ENCODE results near the gene PLCB1. TPM values are rescaled to one million over a fixed set of nuclear protein-coding genes. Genes with fewer than 3 reads are reported as not detected.

Gene PLCB1
- total RNA-seq, 2 donors from 2014 or later = 7.3 to 45.5 TPM

DNA sequence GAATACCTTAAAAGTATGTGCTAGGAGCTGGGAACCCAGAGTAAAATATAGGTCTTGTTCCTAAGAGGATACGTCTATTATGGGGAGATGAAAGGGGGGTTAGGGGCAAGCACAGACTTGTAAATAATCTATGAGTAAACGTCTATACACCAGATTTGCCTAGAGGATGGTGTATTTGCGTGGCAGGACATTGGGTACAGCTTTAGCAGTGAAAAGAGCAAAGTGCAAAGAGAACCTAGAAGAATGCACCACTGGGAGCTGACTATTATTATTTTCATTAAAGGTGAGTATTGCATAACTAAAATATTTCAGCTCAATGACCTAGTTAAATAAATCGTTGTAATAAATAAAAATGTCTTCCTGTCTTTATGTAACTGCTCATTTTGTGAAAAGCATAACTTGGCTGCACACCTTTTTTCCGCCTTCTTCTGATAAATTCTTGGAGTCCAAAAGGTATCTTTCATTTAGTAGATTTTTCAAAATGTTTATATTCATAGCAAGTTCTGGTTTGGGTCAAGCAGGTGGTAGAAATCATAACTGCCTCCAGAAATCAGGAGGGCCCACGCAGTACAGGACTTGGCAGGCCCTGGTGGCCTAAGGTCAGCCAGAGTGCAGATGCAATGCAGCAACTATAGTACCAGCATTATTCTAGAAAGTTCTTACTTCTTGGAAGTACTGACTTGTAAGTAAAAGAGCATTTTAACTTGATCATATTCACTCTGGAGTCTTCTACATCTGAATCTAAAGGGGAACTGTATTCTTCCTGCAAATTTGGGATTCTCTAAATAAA lies 357.2 kb downstream of the PLCB1 start:
- no peak overlapping the region for H3K4me3 ChIP-seq
- H3K27me3 ChIP-seq = no peaks in the 10 kb centered on the region
- no peak overlapping the region for H3K27ac ChIP-seq
- no peaks in the 10 kb centered on the region for H3K9me3 ChIP-seq
- peaks cover 0 to 7% of the 10 kb centered on the region in 2 donors for H3K4me1 ChIP-seq
- no peaks in the 10 kb centered on the region for H3K36me3 ChIP-seq
- TF ChIP-seq, protein P1, sequence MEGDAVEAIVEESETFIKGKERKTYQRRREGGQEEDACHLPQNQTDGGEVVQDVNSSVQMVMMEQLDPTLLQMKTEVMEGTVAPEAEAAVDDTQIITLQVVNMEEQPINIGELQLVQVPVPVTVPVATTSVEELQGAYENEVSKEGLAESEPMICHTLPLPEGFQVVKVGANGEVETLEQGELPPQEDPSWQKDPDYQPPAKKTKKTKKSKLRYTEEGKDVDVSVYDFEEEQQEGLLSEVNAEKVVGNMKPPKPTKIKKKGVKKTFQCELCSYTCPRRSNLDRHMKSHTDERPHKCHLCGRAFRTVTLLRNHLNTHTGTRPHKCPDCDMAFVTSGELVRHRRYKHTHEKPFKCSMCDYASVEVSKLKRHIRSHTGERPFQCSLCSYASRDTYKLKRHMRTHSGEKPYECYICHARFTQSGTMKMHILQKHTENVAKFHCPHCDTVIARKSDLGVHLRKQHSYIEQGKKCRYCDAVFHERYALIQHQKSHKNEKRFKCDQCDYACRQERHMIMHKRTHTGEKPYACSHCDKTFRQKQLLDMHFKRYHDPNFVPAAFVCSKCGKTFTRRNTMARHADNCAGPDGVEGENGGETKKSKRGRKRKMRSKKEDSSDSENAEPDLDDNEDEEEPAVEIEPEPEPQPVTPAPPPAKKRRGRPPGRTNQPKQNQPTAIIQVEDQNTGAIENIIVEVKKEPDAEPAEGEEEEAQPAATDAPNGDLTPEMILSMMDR (IDR thresholded peaks at IDR 0.05) = no peak
- no peak for DNase-seq (ENCODE audit: low spot score)

DNA sequence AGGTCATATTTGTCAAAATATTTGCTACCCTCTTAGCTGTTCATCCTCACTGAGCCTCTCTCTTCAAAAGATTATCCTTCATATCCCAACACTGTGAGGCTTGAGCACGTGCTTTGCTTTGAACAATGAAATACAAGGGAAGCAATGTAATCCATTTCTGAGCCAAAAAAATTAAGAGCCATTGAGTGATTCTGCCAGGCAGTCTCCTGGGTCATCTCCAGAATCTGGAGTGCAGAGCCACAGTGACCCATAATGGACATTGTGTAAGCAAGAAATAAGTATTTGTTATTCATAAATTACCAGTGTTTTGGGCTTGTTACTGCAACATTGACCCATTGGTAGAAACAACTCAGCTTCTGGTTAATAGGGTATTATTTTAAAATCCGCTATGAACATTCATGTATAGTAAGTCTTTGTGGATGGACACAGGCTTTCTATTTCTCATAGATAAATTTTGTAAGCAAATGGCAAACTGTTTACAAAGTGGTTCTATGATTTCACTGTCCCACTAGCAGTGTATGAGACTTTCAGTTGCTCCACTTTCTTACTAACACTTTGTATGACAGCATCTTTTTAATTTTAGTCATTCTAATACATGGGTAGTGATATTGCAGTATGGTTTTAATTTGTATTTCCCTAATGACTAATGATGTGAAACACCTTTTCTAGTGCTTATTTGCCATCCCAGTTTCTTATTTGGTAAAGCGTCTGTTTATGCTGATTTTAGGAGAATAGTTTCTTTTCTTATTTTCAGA lies 358.2 kb downstream of the PLCB1 start:
- Histone ChIP-seq H3K4me1 (peaks cover 0 to 7% of the 10 kb centered on the region in 2 donors), H3K4me3 (no peak overlapping the region), H3K27me3 (no peaks in the 10 kb centered on the region), H3K9me3 (no peaks in the 10 kb centered on the region), H3K27ac (no peak overlapping the region), H3K36me3 (no peaks in the 10 kb centered on the region)
- DNase-seq (ENCODE audit: low spot score) = no peak
- TF ChIP-seq, protein P1 (IDR thresholded peaks at IDR 0.05) = no peak

DNA sequence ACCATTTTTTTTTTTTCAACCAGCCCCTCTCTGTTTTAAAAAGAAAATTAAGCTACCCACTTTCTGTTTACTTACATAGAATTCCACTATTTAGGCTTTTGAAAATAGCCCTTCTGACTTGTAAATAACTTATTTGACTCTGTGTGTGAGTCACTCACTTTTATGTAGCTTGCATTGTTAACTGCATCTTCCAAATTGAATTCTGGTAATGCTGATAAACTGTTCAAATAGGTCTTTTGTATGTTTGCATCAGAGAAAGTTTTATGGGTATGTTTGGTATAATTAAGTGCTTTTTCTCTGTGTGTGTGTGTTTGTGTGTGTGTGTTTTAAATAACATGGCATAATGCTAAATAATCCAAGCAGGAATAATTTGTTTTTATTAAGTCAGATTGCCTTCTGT lies 360.1 kb downstream of the PLCB1 start:
- TF ChIP-seq, protein P1 (IDR thresholded peaks at IDR 0.05) = no peak
- no peaks in the 10 kb centered on the region for H3K27me3 ChIP-seq
- no peak for DNase-seq (ENCODE audit: low spot score)
- H3K9me3 ChIP-seq = no peaks in the 10 kb centered on the region
- no peak overlapping the region for H3K4me3 ChIP-seq
- no peaks in the 10 kb centered on the region for H3K36me3 ChIP-seq
- peaks cover 0 to 7% of the 10 kb centered on the region in 2 donors for H3K4me1 ChIP-seq
- no peak overlapping the region for H3K27ac ChIP-seq

DNA sequence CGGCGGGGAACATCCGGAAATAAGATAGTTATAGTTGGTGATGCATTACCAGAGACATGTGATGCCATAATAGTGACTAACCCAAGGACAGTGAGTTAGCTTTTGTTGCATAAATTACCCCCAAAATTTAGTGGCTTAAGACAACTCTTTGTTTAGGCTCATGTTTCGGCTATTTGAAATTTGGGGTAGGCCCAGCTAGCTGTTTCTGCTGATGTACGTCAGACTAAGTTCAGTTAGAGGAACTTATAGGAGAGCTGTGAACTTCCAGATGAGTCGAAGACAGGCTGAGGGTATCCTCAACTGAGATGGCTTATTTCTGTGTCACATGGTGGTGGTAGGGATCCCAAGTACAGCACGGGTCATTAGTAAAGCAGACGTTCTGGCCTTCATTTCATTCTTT lies 366.5 kb downstream of the PLCB1 start:
- Histone ChIP-seq H3K4me1 (no peaks in the 10 kb centered on the region), H3K36me3 (no peaks in the 10 kb centered on the region), H3K9me3 (no peaks in the 10 kb centered on the region), H3K4me3 (no peak overlapping the region), H3K27me3 (no peaks in the 10 kb centered on the region), H3K27ac (no peak overlapping the region)
- no peak for DNase-seq (ENCODE audit: low spot score)
- TF ChIP-seq, protein P1 (IDR thresholded peaks at IDR 0.05) = no peak

DNA sequence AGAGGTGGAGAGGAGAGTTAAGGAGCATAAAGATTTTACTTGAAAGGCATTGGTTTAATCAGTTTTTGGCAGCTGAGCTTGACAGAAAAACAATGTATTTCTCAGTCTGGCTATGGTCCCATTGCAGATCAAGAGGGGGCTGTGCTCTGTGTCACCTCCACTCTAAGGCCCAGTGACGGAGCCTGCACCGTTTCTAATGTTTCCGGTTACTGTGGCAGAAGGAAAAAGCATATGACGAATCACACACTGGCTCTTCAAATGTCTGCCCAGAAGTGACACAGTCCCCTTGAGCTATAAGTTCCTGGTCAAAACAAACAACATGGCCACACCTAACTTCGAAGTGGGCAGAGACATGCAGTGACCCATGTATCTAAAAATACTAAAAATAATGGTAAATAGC lies 372.0 kb downstream of the PLCB1 start:
- Histone ChIP-seq H3K27ac (no peak overlapping the region), H3K27me3 (no peaks in the 10 kb centered on the region), H3K4me3 (no peak overlapping the region), H3K36me3 (no peaks in the 10 kb centered on the region), H3K9me3 (no peaks in the 10 kb centered on the region), H3K4me1 (no peaks in the 10 kb centered on the region)
- TF ChIP-seq, protein P1 (IDR thresholded peaks at IDR 0.05) = no peak
- no peak for DNase-seq (ENCODE audit: low spot score)

All from right atrium auricular region (tissue), 2 donors.